Measurements from ENCODE around the gene NBEA.

Gene NBEA

DNA sequence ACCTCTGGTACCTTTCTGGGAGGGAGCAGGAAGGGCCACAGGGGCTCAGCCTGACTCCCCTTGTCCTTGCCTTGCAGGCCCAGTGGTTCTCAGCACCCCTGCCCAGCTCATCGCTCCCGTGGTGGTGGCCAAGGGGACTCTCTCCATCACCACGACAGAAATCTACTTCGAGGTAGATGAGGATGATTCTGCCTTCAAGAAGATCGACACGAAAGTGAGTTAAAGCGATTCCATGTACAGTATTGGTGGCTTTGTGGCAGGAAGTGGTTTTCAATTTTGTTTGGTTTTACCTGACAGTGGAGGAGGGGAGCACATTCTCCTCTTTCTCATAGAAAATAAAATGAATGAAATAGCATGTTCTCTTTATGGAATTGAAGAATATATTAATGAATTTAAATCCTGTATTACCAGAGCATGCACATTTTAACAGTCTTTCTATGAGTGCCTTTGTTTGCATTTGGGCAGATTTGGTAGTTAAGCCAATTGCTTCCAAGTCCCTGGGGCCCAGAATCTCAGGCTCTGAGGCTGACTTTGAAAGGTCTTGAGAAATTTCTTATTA is 530.3 kb downstream of the NBEA start:
- peak overlapping the region; percentile 88; the same call in 1 of the 2 replicates for H3K4me3 ChIP-seq (ENCODE audit: low read length)
- no peak overlapping the region for H3K27ac ChIP-seq (ENCODE audit: low read length)
- H3K4me1 ChIP-seq (ENCODE audit: insufficient read depth, low read length) = peaks cover 26% of the 10 kb centered on the region; the same call in 1 of the 2 replicates
- H3K9ac ChIP-seq (ENCODE audit: low read depth, low read length) = no peak overlapping the region
- peaks cover 82% of the 10 kb centered on the region for H3K27me3 ChIP-seq (ENCODE audit: insufficient read depth, low read length)
- no peaks in the 10 kb centered on the region for H3K36me3 ChIP-seq (ENCODE audit: insufficient read depth, low read depth, low read length)
- H3K9me3 ChIP-seq (ENCODE audit: insufficient read depth, low read depth, low read length) = no peaks in the 10 kb centered on the region

DNA sequence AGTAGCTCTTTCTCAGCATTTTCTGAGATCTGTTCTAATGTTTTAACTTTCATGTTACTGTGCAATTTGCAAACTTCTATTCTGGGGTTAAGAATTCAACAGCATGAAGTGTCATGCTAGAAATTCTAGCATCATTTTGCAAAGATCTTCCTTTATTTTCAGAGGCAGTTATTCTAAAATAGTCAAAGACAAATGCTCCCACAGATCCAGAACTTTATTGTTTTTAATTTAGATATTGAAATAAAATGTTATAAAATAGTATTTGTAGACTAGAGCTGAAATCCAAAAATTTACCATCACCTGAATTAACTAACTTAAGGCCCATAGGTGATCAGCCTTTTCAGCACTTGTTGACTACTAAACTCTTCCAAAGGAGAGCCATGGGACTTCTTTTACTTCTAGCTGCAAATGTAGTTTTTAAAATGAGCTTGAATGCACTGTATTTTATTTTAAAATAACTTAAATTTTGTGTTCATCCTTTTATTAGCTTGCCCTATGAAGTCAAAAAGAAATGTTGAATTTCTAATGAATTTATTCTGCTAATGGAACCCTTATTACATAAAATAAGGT is 531.2 kb downstream of the NBEA start:
- Histone ChIP-seq H3K9me3 (ENCODE audit: insufficient read depth, low read depth, low read length) (no peaks in the 10 kb centered on the region), H3K4me3 (ENCODE audit: low read length) (no peak overlapping the region), H3K36me3 (ENCODE audit: insufficient read depth, low read depth, low read length) (no peaks in the 10 kb centered on the region), H3K27me3 (ENCODE audit: insufficient read depth, low read length) (peaks cover 91% of the 10 kb centered on the region), H3K9ac (ENCODE audit: low read depth, low read length) (no peak overlapping the region), H3K27ac (ENCODE audit: low read length) (no peak overlapping the region), H3K4me1 (ENCODE audit: insufficient read depth, low read length) (peaks cover 26% of the 10 kb centered on the region; the same call in 1 of the 2 replicates)

DNA sequence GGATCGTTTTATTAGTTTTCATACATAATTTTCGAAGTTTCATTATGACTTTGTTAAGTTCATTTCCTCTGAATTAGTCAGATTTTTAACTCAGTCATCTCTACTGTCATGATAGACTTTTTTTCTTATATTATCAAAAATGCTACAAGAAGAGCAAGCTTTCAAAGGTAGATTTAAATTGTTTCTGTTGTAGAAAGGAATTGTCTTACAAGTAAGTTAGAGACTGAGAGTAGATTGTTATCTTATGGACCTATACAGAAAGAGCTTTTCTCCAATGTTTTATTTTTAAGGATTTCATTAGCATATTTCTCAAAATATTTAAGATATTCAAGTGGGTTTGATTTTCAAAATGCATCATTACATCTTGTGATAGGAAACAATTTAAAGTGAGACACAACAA is 531.7 kb downstream of the NBEA start:
- no peak overlapping the region for H3K9ac ChIP-seq (ENCODE audit: low read depth, low read length)
- H3K4me1 ChIP-seq (ENCODE audit: insufficient read depth, low read length) = peaks cover 26% of the 10 kb centered on the region; the same call in 1 of the 2 replicates
- H3K9me3 ChIP-seq (ENCODE audit: insufficient read depth, low read depth, low read length) = no peaks in the 10 kb centered on the region
- H3K27me3 ChIP-seq (ENCODE audit: insufficient read depth, low read length) = peaks cover 96% of the 10 kb centered on the region
- H3K36me3 ChIP-seq (ENCODE audit: insufficient read depth, low read depth, low read length) = no peaks in the 10 kb centered on the region
- no peak overlapping the region for H3K4me3 ChIP-seq (ENCODE audit: low read length)
- H3K27ac ChIP-seq (ENCODE audit: low read length) = no peak overlapping the region

DNA sequence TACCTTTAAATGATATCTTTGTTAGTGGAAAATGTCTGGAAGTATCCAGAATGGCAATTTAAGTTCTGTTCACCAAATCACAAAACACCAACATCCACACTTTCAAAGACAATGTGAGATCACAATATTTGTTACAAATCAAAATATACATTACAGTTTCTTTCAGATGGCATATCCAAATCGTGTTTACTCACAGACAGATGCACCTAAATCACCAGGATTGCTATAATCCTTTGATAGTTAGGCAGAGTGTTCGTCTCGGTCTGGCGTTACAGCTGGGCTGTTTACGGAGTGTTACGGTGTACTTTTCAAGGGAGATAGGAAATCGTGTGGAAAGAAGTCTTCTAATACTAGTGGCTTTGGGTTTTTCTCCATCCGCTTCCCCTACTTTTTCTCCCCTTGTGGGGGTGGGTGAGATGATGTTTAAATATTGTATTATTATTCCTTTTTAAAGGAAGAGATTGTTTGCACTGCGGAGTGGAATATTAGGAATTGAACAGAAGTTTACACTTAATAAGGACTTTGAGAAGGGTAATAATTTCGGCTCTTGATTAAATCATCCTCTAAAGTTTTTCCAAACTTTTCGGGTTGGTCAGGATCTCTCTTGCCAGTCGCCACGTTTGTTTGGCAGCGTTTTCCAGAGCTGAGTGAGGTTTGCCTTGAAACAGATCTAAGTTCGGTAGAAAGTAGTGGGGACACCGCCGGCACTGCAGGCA is 532.6 kb downstream of the NBEA start:
- H3K27ac ChIP-seq (ENCODE audit: low read length) = no peak overlapping the region
- peak overlapping the region; percentile 65; the same call in 1 of the 2 replicates for H3K4me3 ChIP-seq (ENCODE audit: low read length)
- no peaks in the 10 kb centered on the region for H3K36me3 ChIP-seq (ENCODE audit: insufficient read depth, low read depth, low read length)
- peaks cover 100% of the 10 kb centered on the region for H3K27me3 ChIP-seq (ENCODE audit: insufficient read depth, low read length)
- no peak overlapping the region; the same call in 1 of the 2 replicates for H3K9ac ChIP-seq (ENCODE audit: low read depth, low read length)
- H3K4me1 ChIP-seq (ENCODE audit: insufficient read depth, low read length) = peaks cover 28% of the 10 kb centered on the region; the same call in 1 of the 2 replicates
- H3K9me3 ChIP-seq (ENCODE audit: insufficient read depth, low read depth, low read length) = no peaks in the 10 kb centered on the region

DNA sequence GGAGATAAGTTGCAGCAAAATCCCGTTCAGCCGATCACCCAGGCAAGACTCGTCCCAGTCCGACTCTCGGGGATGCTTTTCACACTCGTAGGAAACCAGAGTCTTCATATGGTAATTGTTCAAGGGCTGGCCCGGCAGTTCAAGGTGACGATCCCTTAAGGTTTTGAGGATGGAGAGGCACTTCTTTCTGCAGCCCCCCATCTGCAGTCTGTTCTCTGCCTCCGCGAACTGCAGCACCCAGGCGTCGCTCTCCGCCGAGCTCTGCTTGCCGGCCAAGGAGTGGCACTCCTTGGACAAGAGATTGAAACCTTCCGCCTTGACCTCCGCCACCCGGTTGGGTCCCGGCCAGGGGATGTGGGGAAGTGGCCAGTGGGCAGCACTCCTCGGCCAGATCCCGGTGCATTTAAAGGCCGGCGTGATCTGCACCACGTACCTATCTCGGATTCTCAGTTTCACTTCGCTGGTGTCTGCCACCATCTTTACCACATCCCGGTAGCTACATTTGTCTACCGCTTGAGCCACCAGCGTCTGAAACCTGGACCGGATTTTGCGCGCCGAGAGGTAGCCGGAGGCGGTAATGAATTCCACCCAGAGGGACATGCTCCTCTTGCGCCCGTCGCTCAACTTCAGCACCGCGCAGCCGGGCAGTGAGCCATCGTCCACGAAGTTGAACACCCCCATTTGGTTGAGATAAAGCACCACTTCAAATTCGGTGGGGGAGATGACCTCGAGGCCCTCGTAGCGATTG is 533.3 kb downstream of the NBEA start:
- H3K27me3 ChIP-seq (ENCODE audit: insufficient read depth, low read length) = peaks cover 97% of the 10 kb centered on the region
- peaks cover 26% of the 10 kb centered on the region; the same call in 1 of the 2 replicates for H3K4me1 ChIP-seq (ENCODE audit: insufficient read depth, low read length)
- no peak overlapping the region for H3K9ac ChIP-seq (ENCODE audit: low read depth, low read length)

DNA sequence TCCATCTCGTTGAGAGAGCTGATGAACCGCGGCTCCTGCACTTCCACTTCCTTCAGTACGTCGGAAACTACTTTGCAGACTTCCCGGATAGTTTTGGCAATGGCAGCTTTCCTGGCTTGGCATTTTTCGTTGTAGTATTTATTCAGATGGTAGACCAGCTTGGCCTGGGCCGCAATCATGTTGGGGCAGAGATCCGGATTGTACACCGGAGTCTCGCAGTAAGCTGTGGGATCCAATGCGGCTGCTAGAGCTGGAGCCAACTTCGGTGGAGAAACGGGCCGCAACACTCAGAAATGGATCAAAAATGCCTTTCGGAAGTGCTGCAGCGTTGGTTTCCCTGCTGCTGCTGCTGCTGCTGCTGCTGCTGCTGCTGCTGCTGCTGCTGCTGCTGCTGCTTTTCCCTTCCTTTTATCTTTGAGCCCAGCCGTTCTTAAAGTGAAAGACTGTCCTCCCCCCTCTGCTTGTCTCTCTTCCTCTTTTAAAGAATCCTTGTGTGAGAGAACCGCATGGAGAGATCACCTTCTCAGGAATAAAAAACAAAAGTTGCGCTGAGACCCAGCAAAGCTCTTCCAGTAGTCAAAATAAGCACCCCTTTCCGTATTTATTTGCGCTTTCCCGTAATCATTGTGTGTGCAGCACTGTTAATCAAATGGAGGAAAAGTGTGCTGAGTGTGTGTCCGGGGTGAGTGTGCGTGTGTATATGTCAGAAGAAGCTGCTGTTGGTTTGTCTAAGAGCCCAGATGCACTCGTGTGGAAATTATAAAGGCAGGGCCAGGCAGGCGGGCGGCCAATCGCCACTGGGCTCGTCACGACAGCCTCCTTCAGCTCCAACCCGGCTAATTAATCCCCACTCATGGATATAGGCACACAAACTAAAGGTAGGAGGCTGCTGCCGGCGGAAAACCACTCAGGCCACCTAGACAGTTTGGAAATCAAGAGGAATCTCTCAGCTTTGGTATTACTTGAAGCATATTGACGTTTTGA is 534.2 kb downstream of the NBEA start, which contains the start of gene MAB21L1:
Gene MAB21L1 (minus strand): TSS at position 730 of the 984 bp plus-strand sequence. CDS start 551 bp downstream, at position 179.
- Histone ChIP-seq H3K27me3 (ENCODE audit: insufficient read depth, low read length) (peaks cover 88% of the 10 kb centered on the region), H3K9ac (ENCODE audit: low read depth, low read length) (no peak within 1 kb of the TSS), H3K4me3 (ENCODE audit: low read length) (peak within 1 kb of the TSS; percentile 65), H3K9me3 (ENCODE audit: insufficient read depth, low read depth, low read length) (no peaks in the 10 kb centered on the region), H3K4me1 (ENCODE audit: insufficient read depth, low read length) (peaks cover 24% of the 10 kb centered on the region; the same call in 1 of the 2 replicates), H3K27ac (ENCODE audit: low read length) (no peak within 1 kb of the TSS), H3K36me3 (ENCODE audit: insufficient read depth, low read depth, low read length) (no peaks in the 10 kb centered on the region)

More for the DNA sequence above, 533.3 kb downstream of the NBEA start:
- Histone ChIP-seq H3K27ac (ENCODE audit: low read length) (no peak overlapping the region), H3K9me3 (ENCODE audit: insufficient read depth, low read depth, low read length) (no peaks in the 10 kb centered on the region), H3K36me3 (ENCODE audit: insufficient read depth, low read depth, low read length) (no peaks in the 10 kb centered on the region), H3K4me3 (ENCODE audit: low read length) (peak overlapping the region; percentile 65)

DNA sequence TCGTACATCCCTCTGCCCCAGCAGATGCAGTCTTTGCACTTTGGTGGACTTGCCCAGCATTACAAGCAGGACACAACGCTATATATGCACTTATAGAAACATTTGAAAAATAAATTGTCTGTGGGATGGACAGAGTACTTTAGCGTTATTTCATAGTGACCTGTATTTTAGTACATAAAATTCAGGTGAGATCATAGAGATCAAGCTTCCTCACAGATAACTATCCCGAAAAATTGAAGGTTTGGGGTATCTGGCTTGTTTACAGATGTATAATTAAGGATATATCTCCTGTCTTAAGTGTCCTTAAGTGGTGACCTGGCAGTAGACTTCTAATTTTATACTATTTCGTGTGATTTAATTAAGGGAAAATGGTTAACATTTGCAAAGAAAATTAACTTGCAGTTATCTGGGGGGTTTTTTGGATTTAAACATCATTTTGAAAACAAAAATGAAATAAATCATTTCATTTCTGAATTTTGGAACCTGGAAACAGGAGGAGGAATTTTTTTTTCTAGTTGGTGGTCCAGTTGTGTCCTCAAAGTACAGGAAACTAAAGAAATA is 535.4 kb downstream of the NBEA start:
- no peaks in the 10 kb centered on the region for H3K9me3 ChIP-seq (ENCODE audit: insufficient read depth, low read depth, low read length)
- no peak overlapping the region for H3K9ac ChIP-seq (ENCODE audit: low read depth, low read length)
- H3K4me3 ChIP-seq (ENCODE audit: low read length) = no peak overlapping the region
- H3K4me1 ChIP-seq (ENCODE audit: insufficient read depth, low read length) = peaks cover 14% of the 10 kb centered on the region; the same call in 1 of the 2 replicates
- H3K27me3 ChIP-seq (ENCODE audit: insufficient read depth, low read length) = peaks cover 76% of the 10 kb centered on the region
- H3K36me3 ChIP-seq (ENCODE audit: insufficient read depth, low read depth, low read length) = no peaks in the 10 kb centered on the region
- no peak overlapping the region for H3K27ac ChIP-seq (ENCODE audit: low read length)

DNA sequence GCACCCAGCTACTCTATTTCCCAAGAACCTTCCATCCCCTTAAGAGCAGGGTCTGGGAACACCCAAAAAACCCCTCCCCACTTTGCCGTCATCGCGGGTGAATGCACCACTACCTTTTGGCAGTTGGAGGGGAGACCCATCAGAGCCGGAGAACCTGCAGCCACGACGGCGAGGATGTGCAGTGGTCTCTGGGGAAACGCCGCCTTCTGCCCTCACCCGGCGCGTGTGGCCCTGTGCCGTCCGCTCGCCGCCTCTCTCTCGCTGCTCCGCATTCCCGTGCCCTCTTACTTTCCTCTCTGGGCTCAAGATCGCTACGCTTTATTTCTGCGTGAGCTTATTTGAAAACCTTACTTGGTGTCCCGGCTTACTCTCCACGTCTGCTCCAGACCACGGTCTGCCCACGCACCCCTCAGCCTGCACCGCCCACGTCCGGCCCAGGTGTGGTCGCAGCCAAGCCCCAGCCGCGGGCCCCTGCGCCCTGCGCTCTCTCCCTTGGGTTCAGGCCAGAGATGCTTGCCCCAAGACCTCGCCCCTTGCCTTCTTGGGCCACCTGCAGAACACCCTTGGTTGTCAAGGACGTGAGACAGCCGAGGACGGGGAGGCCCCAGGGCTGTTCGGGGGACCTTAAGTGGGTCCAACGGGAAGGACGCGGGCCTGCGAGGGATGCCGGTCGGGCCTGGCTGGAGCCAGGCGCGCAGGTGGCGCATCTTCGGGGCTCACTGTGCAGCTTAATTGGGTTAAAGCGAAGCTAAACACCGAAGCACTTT is 536.4 kb downstream of the NBEA start:
- Histone ChIP-seq H3K4me1 (ENCODE audit: insufficient read depth, low read length) (peaks cover 14% of the 10 kb centered on the region; the same call in 1 of the 2 replicates), H3K4me3 (ENCODE audit: low read length) (peak overlapping the region; percentile 62), H3K36me3 (ENCODE audit: insufficient read depth, low read depth, low read length) (no peaks in the 10 kb centered on the region), H3K27me3 (ENCODE audit: insufficient read depth, low read length) (peaks cover 66% of the 10 kb centered on the region), H3K9ac (ENCODE audit: low read depth, low read length) (no peak overlapping the region), H3K27ac (ENCODE audit: low read length) (no peak overlapping the region), H3K9me3 (ENCODE audit: insufficient read depth, low read depth, low read length) (no peaks in the 10 kb centered on the region)

DNA sequence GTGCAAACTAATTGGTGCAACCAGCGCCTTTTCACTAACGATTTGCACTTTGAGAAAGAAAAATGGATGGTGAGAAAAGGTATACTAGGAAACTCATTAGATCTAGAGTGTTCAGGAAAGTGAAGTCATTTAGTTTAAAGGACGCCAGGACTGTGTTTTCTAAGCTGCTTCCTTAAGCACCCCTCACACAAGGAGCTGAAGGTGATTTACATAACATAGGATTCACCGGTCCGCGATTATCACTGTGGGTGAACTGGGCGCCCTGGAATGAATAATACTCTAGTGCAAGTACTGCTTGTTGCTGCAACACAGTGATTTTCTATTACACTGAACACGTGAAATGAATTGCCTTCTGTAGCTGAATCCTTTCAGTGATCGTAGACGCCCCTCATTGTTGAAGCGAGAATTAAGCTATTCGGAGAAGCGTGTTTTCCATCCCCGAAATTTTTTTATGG is 537.0 kb downstream of the NBEA start:
- H3K27ac ChIP-seq (ENCODE audit: low read length) = no peak overlapping the region

DNA sequence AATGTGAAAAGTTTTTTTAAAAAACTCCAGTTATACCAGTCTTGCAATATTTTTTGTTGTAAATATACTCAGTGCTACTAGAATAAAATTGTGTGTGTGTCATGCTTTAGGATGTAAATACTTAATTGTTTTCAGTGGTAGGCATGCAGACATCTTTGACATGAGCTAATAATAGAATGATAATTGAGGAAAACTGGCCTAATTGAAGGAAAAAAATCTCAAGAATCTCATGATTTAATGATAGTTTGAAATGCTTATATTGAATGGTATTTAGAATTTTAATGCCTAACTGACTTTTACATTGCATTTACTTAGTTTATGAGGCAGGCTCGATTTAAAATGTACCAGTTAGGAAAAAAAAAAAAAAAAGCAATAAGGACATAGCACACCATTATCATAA is 537.6 kb downstream of the NBEA start:
- H3K27me3 ChIP-seq (ENCODE audit: insufficient read depth, low read length) = peaks cover 53% of the 10 kb centered on the region
- H3K4me3 ChIP-seq (ENCODE audit: low read length) = no peak overlapping the region
- no peak overlapping the region for H3K9ac ChIP-seq (ENCODE audit: low read depth, low read length)
- no peaks in the 10 kb centered on the region for H3K36me3 ChIP-seq (ENCODE audit: insufficient read depth, low read depth, low read length)
- H3K27ac ChIP-seq (ENCODE audit: low read length) = no peak overlapping the region
- peaks cover 9% of the 10 kb centered on the region; the same call in 1 of the 2 replicates for H3K4me1 ChIP-seq (ENCODE audit: insufficient read depth, low read length)
- no peaks in the 10 kb centered on the region for H3K9me3 ChIP-seq (ENCODE audit: insufficient read depth, low read depth, low read length)

More for the DNA sequence above, 537.0 kb downstream of the NBEA start:
- H3K9ac ChIP-seq (ENCODE audit: low read depth, low read length) = no peak overlapping the region
- H3K4me1 ChIP-seq (ENCODE audit: insufficient read depth, low read length) = peaks cover 14% of the 10 kb centered on the region; the same call in 1 of the 2 replicates
- peaks cover 60% of the 10 kb centered on the region for H3K27me3 ChIP-seq (ENCODE audit: insufficient read depth, low read length)
- H3K4me3 ChIP-seq (ENCODE audit: low read length) = peak overlapping the region; percentile 62
- no peaks in the 10 kb centered on the region for H3K36me3 ChIP-seq (ENCODE audit: insufficient read depth, low read depth, low read length)
- H3K9me3 ChIP-seq (ENCODE audit: insufficient read depth, low read depth, low read length) = no peaks in the 10 kb centered on the region
